OCI-LY7 (cell line): Measurements from ENCODE around the gene XDH.

Experiments
- CTCF ChIP-seq: fragments of 200-600 bp; sonication (generic); conservative IDR thresholded peaks from 2 replicates; pipeline ENCODE4 v1.5.1; 2014; ENCODE audit warnings: mild to moderate bottlenecking, antibody characterized with exemption, low read length, moderate library complexity, mixed read lengths
- EZH2phosphoT487 ChIP-seq: fragments of 200-600 bp; sonication (generic); IDR thresholded peaks from 2 replicates; pipeline ENCODE4 v1.6.1; 2018; ENCODE audit warnings: low read depth, borderline replicate concordance, mild to moderate bottlenecking, mixed run types, antibody characterized with exemption, low read length, moderate library complexity, mixed read lengths

DNA sequence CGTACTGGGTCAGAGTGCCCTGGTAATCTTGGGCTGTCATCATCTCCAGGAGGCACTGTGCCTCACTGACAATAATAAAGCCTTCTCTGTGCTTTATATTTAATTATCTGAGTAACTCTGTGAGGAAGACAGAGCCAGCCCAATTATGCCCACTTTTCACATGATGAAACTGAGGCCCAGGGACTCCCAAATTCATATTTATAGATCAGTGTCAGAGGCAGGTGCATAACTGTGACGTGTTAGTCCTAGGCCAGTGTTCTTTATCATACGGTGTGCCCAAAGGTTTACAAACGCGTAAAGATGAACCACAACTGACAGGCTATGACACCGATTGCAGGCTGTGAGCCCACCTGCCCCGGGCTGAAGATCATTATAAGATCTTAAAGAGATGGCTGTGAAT, 65.4 kb downstream of the XDH start:
- TF ChIP-seq CTCF (no peak), EZH2phosphoT487 (no peak)
